ENCODE data around the gene ZNF579. TPM values are rescaled to one million over a fixed set of nuclear protein-coding genes. Genes with fewer than 3 reads are reported as not detected.

The ZNF579 gene
- total and polyA plus RNA-seq, 2 donors (not counting 3 experiments of a cell fraction or from before 2014, with no cell fraction given): 11.6 to 15.7 TPM

- dilution Hi-C loops (cut with MboI; ENCODE audit: extremely low pct_ligation_motif_present, low sequenced_read_pairs): no loop called here
- Histone ChIP-seq H3K9me1 (replicated peaks; ENCODE audit: control insufficient read depth, extremely low read depth, insufficient read depth, low read length) (no peaks in the 10 kb centered on the region), H3K36me3 (ENCODE audit: control insufficient read depth in 2 of 2, extremely low read depth in 1 of 2, insufficient read depth in 2 of 2, low read length in 2 of 2) (peaks cover 0 to 7% of the 10 kb centered on the region in 2 experiments), H3K4me3 (replicated peaks in 1 of 3; ENCODE audit: insufficient read depth in 1 of 3, low read depth in 1 of 3, low read length in 3 of 3) (no peak overlapping the region), H3K4me1 (ENCODE audit: control insufficient read depth, extremely low read depth, insufficient read depth, low read length) (peaks cover 4% of the 10 kb centered on the region), H3K9ac (replicated peaks; ENCODE audit: extremely low read depth, insufficient read depth, low read length) (no peak overlapping the region), H3K4me2 (ENCODE audit: insufficient read depth, low read length) (no peak overlapping the region), H3K27ac (ENCODE audit: insufficient read depth, low read depth, low read length) (no peak overlapping the region), H2AFZ (ENCODE audit: low read depth, low read length) (no peak overlapping the region), H4K20me1 (replicated peaks; ENCODE audit: control insufficient read depth, extremely low read depth, insufficient read depth, low read length) (no peaks in the 10 kb centered on the region), H3K9me3 (replicated peaks; ENCODE audit: control insufficient read depth, insufficient read depth, low read length) (no peaks in the 10 kb centered on the region), H3K79me2 (ENCODE audit: control insufficient read depth, insufficient read depth, low read length) (peaks cover 12% of the 10 kb centered on the region), H3K27me3 (ENCODE audit: control insufficient read depth in 2 of 2, insufficient read depth in 2 of 2, low read length in 2 of 2) (no peaks in the 10 kb centered on the region)
- FAIRE-seq (no peak), DNase-seq (ENCODE audit: low read depth, low spot score) (no peak)
- intact Hi-C loops (cut with micrococcal nuclease): no loop called here
- ChIA-PET POLR2A (no interaction called here), CTCF (no interaction called here)
- no TSS peak for BruUV-seq (replicated peaks)
- TF ChIP-seq EZH2 (IDR thresholded peaks at IDR 0.05; ENCODE audit: borderline replicate concordance, low read depth, low read length, severe bottlenecking): no peak
- TF ChIP-seq GATA2 (IDR thresholded peaks at IDR 0.05; ENCODE audit: insufficient read depth, insufficient read length, low read depth, low read length): no peak
- no peak for TF ChIP-seq FOS (IDR thresholded peaks at IDR 0.05; ENCODE audit: borderline replicate concordance, insufficient read depth, low read length)
- TF ChIP-seq, protein P1, sequence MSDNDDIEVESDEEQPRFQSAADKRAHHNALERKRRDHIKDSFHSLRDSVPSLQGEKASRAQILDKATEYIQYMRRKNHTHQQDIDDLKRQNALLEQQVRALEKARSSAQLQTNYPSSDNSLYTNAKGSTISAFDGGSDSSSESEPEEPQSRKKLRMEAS (IDR thresholded peaks at IDR 0.05; ENCODE audit: insufficient read depth, insufficient read length): no peak
- TF ChIP-seq POLR2AphosphoS5 (IDR thresholded peaks at IDR 0.05; ENCODE audit: insufficient read depth, low read depth, low read length): no peak
- TF ChIP-seq POLR2A (IDR thresholded peaks at IDR 0.05; ENCODE audit: low read depth, low read length): no peak
- TF ChIP-seq CTCF (IDR thresholded peaks at IDR 0.05; ENCODE audit: extremely low read depth in 1 of 2, insufficient read depth in 1 of 2, low read depth in 1 of 2, low read length in 2 of 2): no peak
- TF ChIP-seq JUN (IDR thresholded peaks at IDR 0.05; ENCODE audit: borderline replicate concordance, insufficient read depth, insufficient read length, low read depth): no peak
- TF ChIP-seq MYC (IDR thresholded peaks at IDR 0.05; ENCODE audit: low read depth, low read length): no peak
Observed at GRCh38 chr19:55578031-55578760, 2.5 kb downstream of the ZNF579 start.
